ENCODE measurements around the gene TM4SF18.

The TM4SF18 gene

DNA sequence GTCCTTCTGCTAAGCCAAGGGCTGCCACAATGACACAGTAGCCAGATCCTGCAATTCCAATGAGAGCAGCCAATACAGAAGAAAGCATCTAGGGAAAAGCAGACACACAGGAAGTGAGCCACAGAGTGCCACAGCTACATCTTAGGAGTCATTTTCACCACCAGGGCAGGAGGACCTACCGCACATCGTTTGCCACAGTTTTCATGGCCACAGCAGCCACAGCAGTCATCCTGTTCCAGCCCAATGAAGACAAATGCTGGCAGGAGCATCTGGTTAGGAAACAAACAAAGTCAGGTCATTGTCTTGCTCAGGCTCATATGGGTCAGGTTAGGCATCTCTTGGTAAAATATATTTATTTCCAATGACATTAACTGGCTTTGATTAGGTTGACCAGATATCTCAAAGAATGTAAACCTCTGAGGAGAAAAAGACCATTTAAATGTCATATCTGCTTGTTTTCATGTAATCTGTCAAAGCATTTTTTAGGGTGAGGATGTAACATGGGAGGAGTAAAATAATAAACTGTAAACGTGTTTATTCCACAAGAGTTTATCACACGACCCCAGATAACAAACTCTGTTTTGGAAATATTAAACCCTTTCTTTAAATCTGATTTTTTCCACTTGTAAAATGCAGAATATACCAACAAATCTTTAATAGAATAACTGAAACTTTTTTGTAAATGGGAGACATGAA lies 42.2 kb upstream of the TM4SF18 start:
- H3K36me3 ChIP-seq (ENCODE audit: control insufficient read depth in 5 of 5, insufficient read depth in 5 of 5, low read length in 5 of 5) = peaks cover 0 to 18% (median 0%) of the 10 kb centered on the region in 5 donors
- no peaks in the 10 kb centered on the region for H3K27me3 ChIP-seq (ENCODE audit: control insufficient read depth in 5 of 5, insufficient read depth in 4 of 5, low read length in 5 of 5)
- H3K9me3 ChIP-seq (ENCODE audit: control insufficient read depth in 5 of 5, low read length in 5 of 5) = no peaks in the 10 kb centered on the region
- peaks cover 6 to 58% (median 42%) of the 10 kb centered on the region in 5 donors for H3K4me1 ChIP-seq (ENCODE audit: control insufficient read depth in 5 of 5, insufficient read depth in 5 of 5, low read length in 5 of 5)
- peak overlapping the region in 4 of 5 donors; percentile 62 to 82 (median 74) for H3K4me3 ChIP-seq (ENCODE audit: low read depth in 1 of 5, low read length in 5 of 5)
- peak overlapping the region; percentile 78 for H3K27ac ChIP-seq (ENCODE audit: low read depth, low read length)
- peak overlapping the region in 3 of 5 donors; percentile 10 to 82 (median 41) for H3K9ac ChIP-seq (ENCODE audit: low read length in 5 of 5)

DNA sequence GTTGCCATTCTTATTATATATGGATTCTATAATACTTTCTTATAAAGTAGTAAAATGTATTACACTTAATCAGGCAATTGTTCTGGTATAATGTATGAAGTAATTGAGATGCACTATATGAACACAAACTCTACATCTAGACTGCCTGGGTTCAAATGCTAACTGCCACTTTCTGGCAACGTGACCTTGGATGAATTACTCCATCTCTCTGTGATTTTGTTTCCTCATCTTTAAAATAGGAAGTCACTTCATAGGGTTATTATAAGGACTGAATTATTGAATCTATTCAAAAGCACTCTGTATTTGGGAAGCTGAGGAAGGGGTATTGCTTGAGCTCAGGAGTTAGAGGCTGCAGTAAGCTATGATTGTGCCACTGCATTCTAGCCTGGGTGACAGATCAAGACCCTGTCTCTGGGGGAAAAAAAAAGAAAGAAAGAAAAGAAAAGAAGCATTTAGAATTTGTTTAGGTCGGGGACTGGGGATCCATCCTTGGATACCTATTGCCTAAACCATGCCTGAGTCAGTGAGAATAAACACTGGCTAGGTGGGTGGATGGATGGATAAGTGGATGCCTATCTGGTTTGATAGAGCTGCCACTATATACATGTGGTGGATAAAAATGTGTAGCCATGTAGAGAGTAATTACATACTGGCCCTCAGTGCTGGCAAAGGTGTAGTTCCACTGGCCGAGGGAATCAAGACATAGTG lies 41.5 kb upstream of the TM4SF18 start:
- peaks cover 6 to 65% (median 47%) of the 10 kb centered on the region in 5 donors for H3K4me1 ChIP-seq (ENCODE audit: control insufficient read depth in 5 of 5, insufficient read depth in 5 of 5, low read length in 5 of 5)
- H3K9ac ChIP-seq (ENCODE audit: low read length in 5 of 5) = no peak overlapping the region
- H3K27ac ChIP-seq (ENCODE audit: low read depth, low read length) = peak overlapping the region; percentile 78

DNA sequence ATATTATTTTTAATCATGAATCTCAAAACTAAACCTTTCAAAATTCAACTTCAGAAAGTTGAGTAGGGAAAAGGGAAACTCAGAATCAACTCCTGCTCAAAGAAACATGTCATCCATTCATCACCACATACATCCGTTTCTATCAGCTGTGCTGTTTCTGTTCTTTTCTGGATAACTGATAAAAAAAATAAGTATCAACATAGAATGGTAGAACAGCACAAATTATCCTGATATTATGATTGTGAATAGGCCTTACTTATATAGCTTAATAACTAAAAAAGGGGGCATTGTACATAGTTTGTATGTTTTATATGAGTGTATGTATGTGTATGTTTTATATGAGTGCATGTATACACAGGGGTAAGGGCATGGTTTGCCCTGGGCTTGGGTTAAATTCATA lies 41.0 kb upstream of the TM4SF18 start:
- H3K4me3 ChIP-seq (ENCODE audit: low read depth in 1 of 5, low read length in 5 of 5) = peak overlapping the region in 2 of 5 donors; percentile 16 to 80
- no peaks in the 10 kb centered on the region for H3K27me3 ChIP-seq (ENCODE audit: control insufficient read depth in 5 of 5, insufficient read depth in 4 of 5, low read length in 5 of 5)
- no peak overlapping the region for H3K9ac ChIP-seq (ENCODE audit: low read length in 5 of 5)
- no peaks in the 10 kb centered on the region for H3K9me3 ChIP-seq (ENCODE audit: control insufficient read depth in 5 of 5, low read length in 5 of 5)
- H3K36me3 ChIP-seq (ENCODE audit: control insufficient read depth in 5 of 5, insufficient read depth in 5 of 5, low read length in 5 of 5) = peaks cover 0 to 20% (median 0%) of the 10 kb centered on the region in 5 donors
- H3K4me1 ChIP-seq (ENCODE audit: control insufficient read depth in 5 of 5, insufficient read depth in 5 of 5, low read length in 5 of 5) = peaks cover 6 to 67% (median 47%) of the 10 kb centered on the region in 5 donors
- peak overlapping the region; percentile 78 for H3K27ac ChIP-seq (ENCODE audit: low read depth, low read length)

More for the DNA sequence above, 41.5 kb upstream of the TM4SF18 start:
- peak overlapping the region in 4 of 5 donors; percentile 62 to 82 (median 74) for H3K4me3 ChIP-seq (ENCODE audit: low read depth in 1 of 5, low read length in 5 of 5)
- no peaks in the 10 kb centered on the region for H3K9me3 ChIP-seq (ENCODE audit: control insufficient read depth in 5 of 5, low read length in 5 of 5)
- H3K27me3 ChIP-seq (ENCODE audit: control insufficient read depth in 5 of 5, insufficient read depth in 4 of 5, low read length in 5 of 5) = no peaks in the 10 kb centered on the region
- H3K36me3 ChIP-seq (ENCODE audit: control insufficient read depth in 5 of 5, insufficient read depth in 5 of 5, low read length in 5 of 5) = peaks cover 0 to 20% (median 0%) of the 10 kb centered on the region in 5 donors

DNA sequence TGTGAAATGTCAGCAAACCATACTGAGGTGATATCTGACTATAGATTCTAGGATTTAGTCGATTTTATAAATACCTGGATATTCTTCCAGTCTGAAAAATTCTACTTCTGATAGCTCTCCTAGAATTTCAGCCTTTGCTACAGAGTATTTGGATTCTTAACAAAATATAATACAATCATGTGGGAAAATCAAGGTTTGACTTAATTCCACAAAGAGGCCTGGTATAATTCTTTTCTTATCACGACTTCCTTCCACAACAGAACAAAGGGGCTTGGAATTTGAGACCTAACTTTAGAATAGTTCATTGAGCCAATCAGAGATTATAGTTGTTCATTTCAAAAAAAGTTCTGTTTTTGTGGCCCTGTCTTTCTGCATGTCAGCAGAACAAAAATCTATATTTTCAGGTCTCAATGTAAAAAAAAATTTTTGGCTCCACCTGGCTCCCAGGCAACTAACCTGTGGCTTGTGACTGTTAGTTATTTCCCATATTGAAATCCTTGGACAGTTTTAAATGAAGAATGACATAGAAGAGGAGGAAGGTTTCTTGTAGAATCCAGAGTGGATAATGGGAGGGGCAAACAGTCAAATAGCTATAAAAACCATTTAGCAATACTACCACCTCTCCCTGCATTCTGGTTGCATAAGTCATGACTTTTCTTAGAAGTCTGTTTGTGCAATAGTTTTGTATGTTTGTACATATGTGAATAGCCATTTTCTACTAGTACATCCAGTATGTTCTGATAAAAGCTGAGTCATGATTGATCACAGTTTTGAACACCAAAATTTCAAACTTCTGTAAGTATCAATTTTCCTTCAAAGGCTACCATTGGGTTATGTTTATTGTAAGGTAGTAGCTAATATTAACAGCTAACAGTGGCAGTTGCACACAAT lies 40.0 kb upstream of the TM4SF18 start:
- Histone ChIP-seq H3K27me3 (ENCODE audit: control insufficient read depth in 5 of 5, insufficient read depth in 4 of 5, low read length in 5 of 5) (no peaks in the 10 kb centered on the region), H3K36me3 (ENCODE audit: control insufficient read depth in 5 of 5, insufficient read depth in 5 of 5, low read length in 5 of 5) (peaks cover 0 to 20% (median 0%) of the 10 kb centered on the region in 5 donors), H3K4me1 (ENCODE audit: control insufficient read depth in 5 of 5, insufficient read depth in 5 of 5, low read length in 5 of 5) (peaks cover 6 to 61% (median 45%) of the 10 kb centered on the region in 5 donors), H3K4me3 (ENCODE audit: low read depth in 1 of 5, low read length in 5 of 5) (peak overlapping the region in 3 of 5 donors; percentile 30 to 49 (median 41)), H3K9me3 (ENCODE audit: control insufficient read depth in 5 of 5, low read length in 5 of 5) (no peaks in the 10 kb centered on the region), H3K27ac (ENCODE audit: low read depth, low read length) (peak overlapping the region; percentile 52), H3K9ac (ENCODE audit: low read length in 5 of 5) (no peak overlapping the region)

DNA sequence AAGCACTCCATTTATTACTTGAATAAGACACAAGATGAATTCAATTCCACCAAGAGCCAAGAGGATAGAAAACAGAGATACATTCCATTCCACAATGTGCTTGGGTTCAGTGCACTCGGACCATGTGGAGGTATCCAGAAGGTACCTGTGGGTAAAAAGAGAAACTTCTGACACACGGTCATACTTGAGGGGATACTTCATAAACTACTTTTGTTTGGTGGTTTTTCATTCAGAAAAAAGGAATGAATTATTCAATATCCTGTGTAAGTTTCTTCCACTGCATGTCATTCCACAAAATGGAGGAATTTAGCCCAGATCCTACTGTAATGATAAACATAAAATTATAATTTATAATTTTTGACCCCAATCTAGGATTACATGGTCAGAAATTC lies 38.3 kb upstream of the TM4SF18 start:
- H3K36me3 ChIP-seq (ENCODE audit: control insufficient read depth in 5 of 5, insufficient read depth in 5 of 5, low read length in 5 of 5) = peaks cover 0 to 20% (median 0%) of the 10 kb centered on the region in 5 donors
- peaks cover 4 to 49% (median 28%) of the 10 kb centered on the region in 5 donors for H3K4me1 ChIP-seq (ENCODE audit: control insufficient read depth in 5 of 5, insufficient read depth in 5 of 5, low read length in 5 of 5)

DNA sequence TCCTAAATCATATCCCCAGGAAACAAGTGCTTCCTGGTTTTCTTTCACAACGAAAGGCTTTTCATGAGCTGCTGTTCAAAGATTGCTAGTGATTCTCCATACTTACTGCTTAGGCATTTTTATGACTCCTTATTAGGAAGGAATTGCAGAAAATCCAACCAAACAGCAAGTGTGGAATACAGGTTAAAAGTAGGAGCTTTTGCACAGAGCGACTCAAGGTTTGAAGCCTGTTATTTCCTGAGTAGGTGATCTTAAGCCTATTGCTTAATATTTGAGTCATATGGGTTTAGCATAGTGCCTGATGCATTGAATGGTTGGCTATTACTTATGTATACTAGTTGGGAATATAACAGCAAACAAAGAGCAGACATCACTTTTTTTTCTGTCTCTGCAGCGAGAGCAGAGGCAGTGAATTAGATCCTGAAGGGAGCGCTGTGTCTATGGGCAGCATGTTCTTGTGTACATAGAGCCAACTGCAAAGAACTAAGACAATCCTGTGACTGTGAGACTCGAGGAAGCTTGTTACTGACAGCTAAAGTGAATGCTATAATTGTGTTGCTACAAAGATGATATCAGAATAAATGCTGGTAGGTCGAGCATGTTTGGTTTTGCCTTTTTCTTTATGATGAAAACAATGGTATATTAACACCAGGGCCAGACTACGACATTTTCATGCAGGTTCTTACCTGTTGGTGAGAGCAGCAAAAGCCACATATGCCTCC lies 37.7 kb upstream of the TM4SF18 start:
- Histone ChIP-seq H3K36me3 (ENCODE audit: control insufficient read depth in 5 of 5, insufficient read depth in 5 of 5, low read length in 5 of 5) (peaks cover 0 to 20% (median 0%) of the 10 kb centered on the region in 5 donors), H3K27ac (ENCODE audit: low read depth, low read length) (peak overlapping the region; percentile 71), H3K4me1 (ENCODE audit: control insufficient read depth in 5 of 5, insufficient read depth in 5 of 5, low read length in 5 of 5) (peaks cover 4 to 46% (median 26%) of the 10 kb centered on the region in 5 donors), H3K9ac (ENCODE audit: low read length in 5 of 5) (no peak overlapping the region), H3K9me3 (ENCODE audit: control insufficient read depth in 5 of 5, low read length in 5 of 5) (no peaks in the 10 kb centered on the region), H3K27me3 (ENCODE audit: control insufficient read depth in 5 of 5, insufficient read depth in 4 of 5, low read length in 5 of 5) (no peaks in the 10 kb centered on the region), H3K4me3 (ENCODE audit: low read depth in 1 of 5, low read length in 5 of 5) (peak overlapping the region in 1 of 5 donors; percentile 1)

More for the DNA sequence above, 38.3 kb upstream of the TM4SF18 start:
- no peaks in the 10 kb centered on the region for H3K9me3 ChIP-seq (ENCODE audit: control insufficient read depth in 5 of 5, low read length in 5 of 5)
- no peak overlapping the region for H3K9ac ChIP-seq (ENCODE audit: low read length in 5 of 5)
- peak overlapping the region; percentile 71 for H3K27ac ChIP-seq (ENCODE audit: low read depth, low read length)
- H3K27me3 ChIP-seq (ENCODE audit: control insufficient read depth in 5 of 5, insufficient read depth in 4 of 5, low read length in 5 of 5) = no peaks in the 10 kb centered on the region
- H3K4me3 ChIP-seq (ENCODE audit: low read depth in 1 of 5, low read length in 5 of 5) = peak overlapping the region in 1 of 5 donors; percentile 1

DNA sequence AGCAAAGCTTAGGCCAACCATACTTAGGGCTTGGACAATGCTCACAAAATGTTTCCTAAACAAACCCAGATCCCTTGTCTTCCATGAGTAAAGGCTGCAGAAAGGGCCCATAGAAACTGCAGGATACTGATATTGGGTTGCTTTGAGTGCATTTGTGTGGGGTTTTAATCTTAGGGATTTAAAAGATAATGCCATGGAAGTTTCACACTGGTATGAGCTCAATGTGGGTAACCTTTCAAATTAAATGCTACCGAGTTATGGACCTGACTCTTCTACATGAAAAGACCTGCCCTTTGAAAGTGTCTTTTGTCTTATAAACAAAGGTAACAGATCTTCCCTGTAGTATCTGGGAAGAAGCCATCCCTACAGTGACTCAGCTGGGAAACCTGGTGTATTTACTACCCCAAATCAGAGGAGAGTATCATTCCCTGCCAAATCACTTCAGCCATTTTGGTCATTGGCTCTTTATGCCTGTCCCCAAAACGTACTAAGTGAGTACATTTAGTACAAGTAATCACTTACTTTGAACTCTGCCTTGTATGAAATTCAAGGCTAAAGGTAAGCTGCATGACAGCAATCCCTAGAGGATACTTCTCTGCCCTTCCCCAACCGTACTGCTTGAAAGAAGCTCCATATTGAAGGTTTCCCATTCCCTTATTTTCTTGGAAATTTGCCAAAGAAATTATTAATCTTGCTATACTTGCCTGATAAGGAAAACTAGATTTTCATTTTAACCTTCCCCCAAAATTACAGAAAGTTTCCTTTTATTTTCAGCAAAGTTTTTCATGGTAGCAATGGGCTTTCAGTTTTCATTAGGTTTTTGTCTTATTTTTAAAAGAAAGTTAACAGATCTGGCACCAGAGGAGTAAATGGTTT lies 36.8 kb upstream of the TM4SF18 start:
- H3K9me3 ChIP-seq (ENCODE audit: control insufficient read depth in 5 of 5, low read length in 5 of 5) = no peaks in the 10 kb centered on the region
- H3K36me3 ChIP-seq (ENCODE audit: control insufficient read depth in 5 of 5, insufficient read depth in 5 of 5, low read length in 5 of 5) = peaks cover 0 to 15% (median 0%) of the 10 kb centered on the region in 5 donors
- peak overlapping the region in 2 of 5 donors; percentile 7 to 19 for H3K4me3 ChIP-seq (ENCODE audit: low read depth in 1 of 5, low read length in 5 of 5)
- no peak overlapping the region for H3K9ac ChIP-seq (ENCODE audit: low read length in 5 of 5)
- H3K27me3 ChIP-seq (ENCODE audit: control insufficient read depth in 5 of 5, insufficient read depth in 4 of 5, low read length in 5 of 5) = no peaks in the 10 kb centered on the region
- H3K4me1 ChIP-seq (ENCODE audit: control insufficient read depth in 5 of 5, insufficient read depth in 5 of 5, low read length in 5 of 5) = peaks cover 4 to 44% (median 26%) of the 10 kb centered on the region in 5 donors
- peak overlapping the region; percentile 71 for H3K27ac ChIP-seq (ENCODE audit: low read depth, low read length)

DNA sequence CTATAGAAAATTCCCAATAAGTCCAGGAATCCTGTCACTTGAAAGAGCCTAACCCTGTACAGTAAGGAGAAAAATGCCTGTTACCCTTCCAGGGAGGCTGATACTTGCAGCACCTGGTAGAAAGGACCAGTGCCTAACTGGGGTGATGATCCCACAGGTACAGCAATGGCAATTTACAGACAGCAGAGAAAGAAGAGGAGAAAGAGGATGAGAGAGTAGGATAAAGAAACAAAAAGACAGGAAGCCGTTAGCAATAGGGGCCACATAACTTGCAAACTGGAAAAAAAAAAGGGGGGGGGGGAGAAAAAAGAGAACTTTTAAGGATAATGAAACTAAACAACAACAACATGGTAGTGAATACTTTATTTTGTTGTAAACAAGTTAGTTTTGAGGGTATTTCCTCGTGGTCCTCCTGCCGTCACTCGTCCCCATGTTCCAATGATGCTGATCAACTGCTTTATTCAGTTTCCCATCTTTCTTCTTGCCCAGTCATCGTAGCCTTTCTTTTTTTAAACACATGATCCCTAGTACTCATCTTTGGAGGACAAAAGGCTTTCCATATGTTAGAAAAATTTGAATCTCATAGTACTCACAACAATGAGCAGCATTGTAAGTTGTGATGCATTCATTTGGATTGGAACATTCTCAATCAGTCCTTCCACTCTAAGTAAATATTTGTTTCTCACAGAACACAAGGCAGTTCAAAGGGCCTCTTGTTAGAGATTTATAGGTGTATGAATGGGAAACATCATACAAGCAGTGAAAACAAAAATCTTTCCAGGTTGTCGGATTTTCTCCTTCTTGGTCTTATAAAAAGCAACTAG lies 35.5 kb upstream of the TM4SF18 start:
- Histone ChIP-seq H3K27me3 (ENCODE audit: control insufficient read depth in 5 of 5, insufficient read depth in 4 of 5, low read length in 5 of 5) (no peaks in the 10 kb centered on the region), H3K4me1 (ENCODE audit: control insufficient read depth in 5 of 5, insufficient read depth in 5 of 5, low read length in 5 of 5) (peaks cover 4 to 34% (median 23%) of the 10 kb centered on the region in 5 donors), H3K4me3 (ENCODE audit: low read depth in 1 of 5, low read length in 5 of 5) (no peak overlapping the region), H3K9ac (ENCODE audit: low read length in 5 of 5) (no peak overlapping the region), H3K36me3 (ENCODE audit: control insufficient read depth in 5 of 5, insufficient read depth in 5 of 5, low read length in 5 of 5) (peaks cover 0 to 8% (median 0%) of the 10 kb centered on the region in 5 donors), H3K27ac (ENCODE audit: low read depth, low read length) (peak overlapping the region; percentile 71), H3K9me3 (ENCODE audit: control insufficient read depth in 5 of 5, low read length in 5 of 5) (no peaks in the 10 kb centered on the region)
